ENCODE results near the gene GAPDH. TPM values are rescaled to one million over a fixed set of nuclear protein-coding genes. Genes with fewer than 3 reads are reported as not detected.

Gene GAPDH
- total and polyA plus RNA-seq, 8 donors, result 1,126 to 2,070 (median 1,660) TPM

- Histone ChIP-seq H3K4me3 (no peak overlapping the region), H3K27me3 (no peaks in the 10 kb centered on the region), H3K36me3 (peaks cover 0 to 37% of the 10 kb centered on the region in 2 donors), H3K4me1 (peaks cover 0 to 5% of the 10 kb centered on the region in 2 donors), H3K27ac (no peak overlapping the region), H3K9me3 (no peaks in the 10 kb centered on the region)
- ATAC-seq (no peak), DNase-seq (no peak)
- TF ChIP-seq CTCF (IDR thresholded peaks at IDR 0.05), result no peak
- intact Hi-C loops (cut with DNase I), result no loop called here
These were observed 33.9 kb upstream of the GAPDH start for GRCh38 chr12:6500466-6500865.

- DNase-seq (no peak), ATAC-seq (no peak)
- intact Hi-C loops (cut with DNase I), result no loop called here
These were observed 27.0 kb upstream of the GAPDH start for GRCh38 chr12:6507102-6507998.

GRCh38 chr12:6508087-6508486 lies 26.2 kb upstream of the GAPDH start:
- H3K4me1 ChIP-seq, result no peaks in the 10 kb centered on the region
- peaks cover 0 to 62% of the 10 kb centered on the region in 2 donors for H3K36me3 ChIP-seq
- DNase-seq (no peak), ATAC-seq (no peak)
- TF ChIP-seq CTCF (IDR thresholded peaks at IDR 0.05), result no peak
- H3K27ac ChIP-seq, result no peak overlapping the region
- no peak overlapping the region for H3K4me3 ChIP-seq
- H3K27me3 ChIP-seq, result no peaks in the 10 kb centered on the region
- intact Hi-C loops (cut with DNase I), result no loop called here
- no peaks in the 10 kb centered on the region for H3K9me3 ChIP-seq

More at GRCh38 chr12:6507102-6507998, 27.0 kb upstream of the GAPDH start:
- peaks cover 0 to 55% of the 10 kb centered on the region in 2 donors for H3K36me3 ChIP-seq
- no peaks in the 10 kb centered on the region for H3K27me3 ChIP-seq
- no peak overlapping the region for H3K4me3 ChIP-seq
- H3K27ac ChIP-seq, result no peak overlapping the region
- H3K9me3 ChIP-seq, result no peaks in the 10 kb centered on the region
- no peaks in the 10 kb centered on the region for H3K4me1 ChIP-seq
- no peak for TF ChIP-seq CTCF (IDR thresholded peaks at IDR 0.05)

GRCh38 chr12:6520186-6520585 lies 14.1 kb upstream of the GAPDH start:
- DNase-seq (no peak), ATAC-seq (no peak)
- peaks cover 2 to 97% of the 10 kb centered on the region in 2 donors for H3K36me3 ChIP-seq
- no peak overlapping the region for H3K4me3 ChIP-seq
- TF ChIP-seq CTCF (IDR thresholded peaks at IDR 0.05), result no peak
- H3K9me3 ChIP-seq, result no peaks in the 10 kb centered on the region
- intact Hi-C loops (cut with DNase I), result no loop called here
- H3K27me3 ChIP-seq, result no peaks in the 10 kb centered on the region
- H3K27ac ChIP-seq, result no peak overlapping the region
- H3K4me1 ChIP-seq, result no peaks in the 10 kb centered on the region

- ATAC-seq (no peak), DNase-seq (no peak)
- no peaks in the 10 kb centered on the region for H3K27me3 ChIP-seq
- no peak for TF ChIP-seq CTCF (IDR thresholded peaks at IDR 0.05)
- H3K27ac ChIP-seq, result no peak overlapping the region
- H3K4me3 ChIP-seq, result no peak overlapping the region
- no peaks in the 10 kb centered on the region for H3K9me3 ChIP-seq
- H3K36me3 ChIP-seq, result peaks cover 2 to 97% of the 10 kb centered on the region in 2 donors
- H3K4me1 ChIP-seq, result no peaks in the 10 kb centered on the region
- intact Hi-C loops (cut with DNase I), result no loop called here
These were observed 12.1 kb upstream of the GAPDH start for GRCh38 chr12:6522193-6522592.

Data from left lung (tissue), 10 donors.